H9 (cell line): Measurements from ENCODE around the gene CMTM2. TPM values are rescaled to one million over a fixed set of nuclear protein-coding genes. Genes with fewer than 3 reads are reported as not detected.

Experiments used
- DNase-seq: peaks from one replicate; pipeline ENCODE4 v3.0.0-alpha.2; 2017
- H2AFZ ChIP-seq: one replicate; pipeline ENCODE4 v1.6.1; 2013; ENCODE audit warnings: mild to moderate bottlenecking, low read length, control low read depth, moderate library complexity
- H2AK5ac ChIP-seq: 2 replicates; pipeline ENCODE4 v1.6.1; 2013; ENCODE audit warnings: low read length, control low read depth, mixed read lengths; ENCODE audit not compliant: insufficient read length
- H2BK120ac ChIP-seq: one replicate; pipeline ENCODE4 v1.6.1; 2013; ENCODE audit warnings: low read depth, mild to moderate bottlenecking, low read length, control low read depth, inconsistent platforms; ENCODE audit not compliant: poor library complexity, severe bottlenecking
- H2BK12ac ChIP-seq: 2 replicates; pipeline ENCODE4 v1.6.1; 2013; ENCODE audit warnings: low read length, control low read depth, mixed read lengths, low read depth; ENCODE audit not compliant: insufficient read length
- H2BK15ac ChIP-seq: 2 replicates; pipeline ENCODE4 v1.6.1; 2013; ENCODE audit warnings: low read depth, low read length, control low read depth
- H2BK20ac ChIP-seq: one replicate; pipeline ENCODE4 v1.6.1; 2013; ENCODE audit warnings: low read depth, mild to moderate bottlenecking, low read length, control low read depth, inconsistent platforms; ENCODE audit not compliant: poor library complexity, severe bottlenecking
- H2BK5ac ChIP-seq: 2 replicates; pipeline ENCODE4 v1.6.1; 2013; ENCODE audit warnings: low read length, control low read depth, mixed read lengths; ENCODE audit not compliant: insufficient read length
- H3K14ac ChIP-seq: 2 replicates; pipeline ENCODE4 v1.6.1; 2013; ENCODE audit warnings: low read length, control low read depth; ENCODE audit not compliant: insufficient read depth
- H3K18ac ChIP-seq: 2 replicates; pipeline ENCODE4 v1.6.1; 2013; ENCODE audit warnings: low read depth, mild to moderate bottlenecking, mixed read lengths, low read length, control low read depth; ENCODE audit not compliant: insufficient read length
- H3K23ac ChIP-seq: 2 replicates; pipeline ENCODE4 v1.6.1; 2013; ENCODE audit warnings: low read length, control low read depth, mixed read lengths, low read depth; ENCODE audit not compliant: insufficient read length
- H3K23me2 ChIP-seq: 2 replicates; pipeline ENCODE4 v1.6.1; 2013; ENCODE audit warnings: low read depth, mild to moderate bottlenecking, mixed read lengths, low read length, control low read depth; ENCODE audit not compliant: insufficient read length, poor library complexity, severe bottlenecking
- H3K27ac ChIP-seq: 2 replicates; pipeline ENCODE4 v1.5.1; 2013; ENCODE audit warnings: low read length, control low read depth, mixed read lengths, low read depth; ENCODE audit not compliant: insufficient read length
- H3K27me3 ChIP-seq: 2 replicates; pipeline ENCODE4 v1.6.1; 2013; ENCODE audit warnings: low read length, control low read depth, inconsistent platforms; ENCODE audit not compliant: insufficient read depth
- H3K4ac ChIP-seq: 2 replicates; pipeline ENCODE4 v1.6.1; 2013; ENCODE audit warnings: low read depth, mild to moderate bottlenecking, control low read depth, inconsistent platforms, low read length, moderate library complexity
- H3K4me1 ChIP-seq: 2 replicates; pipeline ENCODE4 v1.6.1; 2013; ENCODE audit warnings: low read length, control low read depth, inconsistent platforms; ENCODE audit not compliant: insufficient read depth
- H3K4me2 ChIP-seq: 2 replicates; pipeline ENCODE4 v1.6.1; 2013; ENCODE audit warnings: low read length, control low read depth, mixed read lengths; ENCODE audit not compliant: insufficient read length, insufficient read depth
- H3K56ac ChIP-seq: 2 replicates; pipeline ENCODE4 v1.6.1; 2013; ENCODE audit warnings: low read depth, mild to moderate bottlenecking, mixed read lengths, low read length, control low read depth; ENCODE audit not compliant: insufficient read length
- H3K79me1 ChIP-seq: 2 replicates; pipeline ENCODE4 v1.6.1; 2013; ENCODE audit warnings: low read depth, mild to moderate bottlenecking, moderate library complexity, low read length, control low read depth, inconsistent platforms; ENCODE audit not compliant: insufficient read depth, poor library complexity, severe bottlenecking
- H3K79me2 ChIP-seq: 2 replicates; pipeline ENCODE4 v1.6.1; 2013; ENCODE audit warnings: low read length, control low read depth, inconsistent platforms; ENCODE audit not compliant: insufficient read depth
- H3K9ac ChIP-seq: 2 replicates; pipeline ENCODE4 v1.6.1; 2013; ENCODE audit warnings: low read length, control low read depth, mixed read lengths; ENCODE audit not compliant: insufficient read length; ENCODE audit errors: extremely low read depth
- H3K9me3 ChIP-seq: one replicate; pipeline ENCODE4 v1.6.1; 2013; ENCODE audit warnings: low read depth, low read length, inconsistent platforms; ENCODE audit not compliant: control insufficient read depth
- H3T11ph ChIP-seq: one replicate; pipeline ENCODE4 v1.6.1; 2013; ENCODE audit warnings: mild to moderate bottlenecking, low read length, control low read depth, inconsistent platforms
- H4K20me1 ChIP-seq: one replicate; pipeline ENCODE4 v1.6.1; 2013; ENCODE audit not compliant: control insufficient read depth, insufficient read length, insufficient read depth
- H4K5ac ChIP-seq: 2 replicates; pipeline ENCODE4 v1.6.1; 2013; ENCODE audit warnings: low read depth, mild to moderate bottlenecking, mixed read lengths, low read length, control low read depth; ENCODE audit not compliant: insufficient read length
- H4K8ac ChIP-seq: replicated peaks from 2 replicates; pipeline ENCODE4 v1.6.1; 2013; ENCODE audit warnings: low read length, control low read depth, mixed read lengths, low read depth; ENCODE audit not compliant: insufficient read length
- H4K91ac ChIP-seq: 2 replicates; pipeline ENCODE4 v1.6.1; 2013; ENCODE audit warnings: low read depth, mild to moderate bottlenecking, moderate library complexity, mixed read lengths, low read length, control low read depth; ENCODE audit not compliant: insufficient read length
- H3K27ac Mint-ChIP-seq, 3 experiments: 2 replicates in 2 of 3; 3 replicates in 1 of 3; pipeline ENCODE4 v1.8.0; 2020 to 2021; ENCODE audit warnings: mixed read lengths in 3 of 3, mild to moderate bottlenecking in 1 of 3, moderate library complexity in 1 of 3
- H3K27me3 Mint-ChIP-seq: 2 replicates; pipeline ENCODE4 v1.8.0; 2021; ENCODE audit warnings: low read depth, mild to moderate bottlenecking, moderate library complexity, mixed read lengths
- H3K36me3 Mint-ChIP-seq, 3 experiments: 2 replicates in 2 of 3; 3 replicates in 1 of 3; pipeline ENCODE4 v1.8.0; 2020 to 2021; ENCODE audit warnings: low read depth in 3 of 3, mixed read lengths in 3 of 3; ENCODE audit not compliant: insufficient read depth in 1 of 3
- H3K4me1 Mint-ChIP-seq, 2 experiments: 2 replicates each; pipeline ENCODE4 v1.8.0; 2020; ENCODE audit warnings: mixed read lengths in 2 of 2
- H3K4me3 Mint-ChIP-seq, 2 experiments: 2 replicates in 1 of 2; 3 replicates in 1 of 2; pipeline ENCODE4 v1.8.0; 2020 to 2021; ENCODE audit warnings: mild to moderate bottlenecking in 2 of 2, mixed read lengths in 2 of 2, moderate library complexity in 1 of 2
- H3K9me3 Mint-ChIP-seq, 2 experiments: 2 replicates in 1 of 2; 3 replicates in 1 of 2; pipeline ENCODE4 v1.8.0; 2020; ENCODE audit warnings: mild to moderate bottlenecking in 2 of 2, mixed read lengths in 2 of 2, moderate library complexity in 1 of 2
- WGBS: extraction: QIAGEN DNeasy Blood & Tissue Kit; methylation state at CpG from one replicate; pipeline ENCODE4 v1.1.7; 2013; ENCODE audit warnings: missing lambda C conversion rate, low lambda C conversion rate, mixed read lengths; ENCODE audit not compliant: insufficient read length; ENCODE audit errors: extremely low coverage; 5-methylcytosine and 5-hydroxymethylcytosine counted together
- total RNA-seq: library from RNA; stranded (reverse); gene quantifications from 2 replicates; pipeline ENCODE4 v1.2.1, GENCODE V29; 2021
- TF ChIP-seq, protein P1 (sequence below): fragments of 200-600 bp; sonication (generic); conservative IDR thresholded peaks from 3 replicates; pipeline ENCODE4 v1.8.0; 2021; ENCODE audit warnings: antibody characterized with exemption, mild to moderate bottlenecking

CMTM2 gene
- total RNA-seq, 1 experiment from 2014 or later: not detected

DNA sequence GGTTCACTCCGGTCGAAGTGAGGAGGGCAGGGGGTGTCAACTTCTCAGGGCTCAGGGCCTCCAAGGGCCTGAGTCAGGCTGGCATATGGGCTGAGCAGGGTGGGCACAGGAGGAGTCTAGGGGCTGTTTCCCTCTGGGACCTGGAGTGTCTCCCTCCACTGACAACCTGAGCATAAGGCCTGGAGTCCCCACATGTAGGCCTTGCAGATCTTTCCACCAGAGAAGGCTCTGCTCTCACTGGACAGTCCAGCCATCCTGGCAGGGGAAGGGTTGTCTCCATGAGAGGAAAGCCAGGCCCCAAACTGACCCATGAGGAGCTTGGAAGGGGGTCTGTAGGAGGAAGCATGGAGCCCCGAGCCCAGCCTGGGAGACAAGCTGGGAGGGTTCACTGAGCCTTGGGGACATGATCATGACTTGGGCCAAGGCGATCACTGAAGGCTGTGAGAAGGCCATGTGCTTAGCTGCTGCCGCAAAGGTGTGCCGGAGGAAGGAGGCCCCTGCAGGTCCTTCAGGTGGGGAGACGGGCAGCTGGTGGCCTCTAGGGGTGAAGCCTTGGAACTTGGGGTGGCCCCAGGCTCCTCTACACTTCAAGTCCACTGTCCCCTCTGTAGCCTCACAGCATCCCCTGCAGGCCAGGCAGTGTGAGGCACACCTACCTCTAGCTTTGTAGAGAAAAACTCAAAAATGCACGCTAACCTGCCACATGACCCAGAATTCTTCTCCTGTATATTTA, 9.9 kb downstream of the CMTM2 start:
- H3K79me2 ChIP-seq: no peaks in the 10 kb centered on the region

More for the DNA sequence above, 9.9 kb downstream of the CMTM2 start:
- H3K23ac ChIP-seq: no peak overlapping the region
- no CpG with 5 or more reads among the region's 8 CpGs for WGBS
- no peaks in the 10 kb centered on the region for H3K4me1 ChIP-seq
- H3K4me2 ChIP-seq: no peak overlapping the region
- peak overlapping the region in 1 of 3 experiments; percentile 44; a peak in 1 of 7 replicates for H3K27ac Mint-ChIP-seq
- no peak overlapping the region for H2AK5ac ChIP-seq
- H3K9me3 ChIP-seq: no peaks in the 10 kb centered on the region
- H2AFZ ChIP-seq: no peak overlapping the region
- no peak overlapping the region for H3K56ac ChIP-seq
- DNase-seq: peak; percentile 73
- H2BK15ac ChIP-seq: no peak overlapping the region
- H3K27ac ChIP-seq: no peak overlapping the region
- no peak overlapping the region for H4K8ac ChIP-seq
- no peak overlapping the region for H4K5ac ChIP-seq
- H2BK5ac ChIP-seq: no peak overlapping the region
- H3K4ac ChIP-seq: no peak overlapping the region
- H3K9me3 Mint-ChIP-seq: no peaks in the 10 kb centered on the region
- H3K27me3 ChIP-seq: no peaks in the 10 kb centered on the region
- H2BK120ac ChIP-seq: no peak overlapping the region
- no peak overlapping the region for H3K14ac ChIP-seq
- no peak overlapping the region for H3K4me3 Mint-ChIP-seq
- TF ChIP-seq, protein P1, sequence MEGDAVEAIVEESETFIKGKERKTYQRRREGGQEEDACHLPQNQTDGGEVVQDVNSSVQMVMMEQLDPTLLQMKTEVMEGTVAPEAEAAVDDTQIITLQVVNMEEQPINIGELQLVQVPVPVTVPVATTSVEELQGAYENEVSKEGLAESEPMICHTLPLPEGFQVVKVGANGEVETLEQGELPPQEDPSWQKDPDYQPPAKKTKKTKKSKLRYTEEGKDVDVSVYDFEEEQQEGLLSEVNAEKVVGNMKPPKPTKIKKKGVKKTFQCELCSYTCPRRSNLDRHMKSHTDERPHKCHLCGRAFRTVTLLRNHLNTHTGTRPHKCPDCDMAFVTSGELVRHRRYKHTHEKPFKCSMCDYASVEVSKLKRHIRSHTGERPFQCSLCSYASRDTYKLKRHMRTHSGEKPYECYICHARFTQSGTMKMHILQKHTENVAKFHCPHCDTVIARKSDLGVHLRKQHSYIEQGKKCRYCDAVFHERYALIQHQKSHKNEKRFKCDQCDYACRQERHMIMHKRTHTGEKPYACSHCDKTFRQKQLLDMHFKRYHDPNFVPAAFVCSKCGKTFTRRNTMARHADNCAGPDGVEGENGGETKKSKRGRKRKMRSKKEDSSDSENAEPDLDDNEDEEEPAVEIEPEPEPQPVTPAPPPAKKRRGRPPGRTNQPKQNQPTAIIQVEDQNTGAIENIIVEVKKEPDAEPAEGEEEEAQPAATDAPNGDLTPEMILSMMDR: peak; percentile 80
- H3K79me1 ChIP-seq: no peaks in the 10 kb centered on the region
- no peak overlapping the region for H3K9ac ChIP-seq
- H3T11ph ChIP-seq: no peak overlapping the region
- H3K36me3 Mint-ChIP-seq: no peaks in the 10 kb centered on the region
- no peak overlapping the region for H2BK20ac ChIP-seq
- H3K27me3 Mint-ChIP-seq: no peaks in the 10 kb centered on the region; the same call in 1 of the 2 replicates
- H3K4me1 Mint-ChIP-seq: peaks cover 12 to 20% of the 10 kb centered on the region in 2 experiments
- H2BK12ac ChIP-seq: no peak overlapping the region
- H4K20me1 ChIP-seq: no peaks in the 10 kb centered on the region
- H3K23me2 ChIP-seq: no peaks in the 10 kb centered on the region
- H3K18ac ChIP-seq: peak overlapping the region; percentile 42
- peak overlapping the region; percentile 67 for H4K91ac ChIP-seq
